ENCODE data around the gene PIP5KL1. TPM values are rescaled to one million over a fixed set of nuclear protein-coding genes. Genes with fewer than 3 reads are reported as not detected.
A peak's percentile ranks its signal among the peaks of the same experiment; 100 is the strongest.

The PIP5KL1 gene
- polyA plus RNA-seq, 1 donor from 2014 or later = 1.1 TPM

DNA sequence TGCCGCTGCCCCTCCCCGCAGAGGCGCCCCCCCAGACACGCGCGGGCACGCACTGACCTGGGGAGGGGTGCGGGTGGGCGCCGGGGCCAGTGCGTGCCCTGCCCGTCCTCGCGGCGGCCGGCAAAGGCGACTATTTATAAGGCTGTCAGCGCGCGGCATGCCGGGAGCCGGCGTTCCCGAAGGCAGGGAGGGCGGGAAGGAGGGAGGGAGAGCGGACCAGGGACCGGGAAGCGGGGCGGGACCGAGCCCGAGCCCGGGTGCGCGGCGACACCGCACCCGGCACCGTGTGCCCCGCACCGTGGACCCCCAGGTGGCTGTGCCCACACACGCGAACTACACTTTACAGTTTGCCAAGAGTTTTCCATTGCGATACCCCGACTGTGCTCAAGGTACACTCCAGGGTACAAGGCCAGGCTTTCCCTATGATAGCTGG is 53.0 kb downstream of the PIP5KL1 start, which contains the start of gene AK1:
TSS of gene AK1 (minus strand) at position 110 of the 433 bp plus-strand sequence. CDS start 3,058 bp downstream, outside the sequence.
- no peaks in the 10 kb centered on the region for H3K9me3 Mint-ChIP-seq
- peak within 1 kb of the TSS in 3 of 4 donors; percentile 45 to 82 (median 46) for H3K4me3 Mint-ChIP-seq

GRCh38 chr9:127876764-127877562 is 53.6 kb downstream of the PIP5KL1 start:
- Mint-ChIP-seq H3K4me1 (peaks cover 11 to 17% (median 14%) of the 10 kb centered on the region in 3 donors), H3K27me3 (peaks cover 10% of the 10 kb centered on the region), H3K9me3 (no peaks in the 10 kb centered on the region), H3K27ac (peak overlapping the region in 1 of 3 donors; percentile 13), H3K4me3 (peak overlapping the region in 3 of 4 donors; percentile 37 to 79 (median 46)), H3K36me3 (no peaks in the 10 kb centered on the region)

More for the DNA sequence above, 53.0 kb downstream of the PIP5KL1 start, which contains the start of gene AK1:
- H3K27me3 Mint-ChIP-seq = peaks cover 10% of the 10 kb centered on the region
- H3K36me3 Mint-ChIP-seq = no peaks in the 10 kb centered on the region
- H3K27ac Mint-ChIP-seq = peak within 1 kb of the TSS in 2 of 3 donors; percentile 13 to 75
- peaks cover 11 to 17% (median 14%) of the 10 kb centered on the region in 3 donors for H3K4me1 Mint-ChIP-seq

DNA sequence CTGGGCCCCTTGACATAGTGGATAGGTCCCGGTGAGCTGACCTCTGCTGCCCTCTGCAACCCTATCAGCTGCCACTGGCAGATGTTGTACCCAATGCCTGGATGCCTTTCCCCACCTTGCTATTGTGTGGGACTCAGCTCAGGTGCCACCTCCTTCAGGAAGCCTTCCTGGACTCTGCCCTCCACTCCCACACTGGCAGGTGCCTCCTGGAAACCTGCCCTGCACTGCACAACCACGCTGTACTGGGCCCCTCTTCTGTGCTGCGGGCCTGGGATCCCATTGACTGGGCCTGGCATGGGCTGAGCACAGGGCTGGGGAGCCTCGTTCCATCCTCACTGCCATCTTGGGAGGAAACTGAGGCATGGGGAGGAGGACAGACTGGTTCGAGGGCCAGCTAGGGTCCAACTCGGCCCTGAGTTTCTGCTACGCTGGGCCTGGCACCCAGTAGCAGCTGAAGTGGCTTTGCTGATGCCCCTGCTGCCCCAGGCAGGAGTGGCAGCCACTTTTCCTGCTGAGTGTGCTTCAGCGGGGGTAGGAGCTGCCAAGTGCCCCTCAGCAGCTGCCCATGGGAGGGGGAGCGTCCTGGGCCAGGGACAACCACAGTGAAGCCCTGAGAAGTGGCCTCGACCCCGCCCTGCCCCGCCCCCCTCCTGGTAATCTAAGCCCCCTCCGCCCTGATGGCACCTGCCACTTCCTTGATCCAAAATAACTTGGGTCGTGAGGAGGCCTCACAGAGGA is 54.4 kb downstream of the PIP5KL1 start:
- Mint-ChIP-seq H3K27me3 (peaks cover 10% of the 10 kb centered on the region), H3K27ac (no peak overlapping the region), H3K36me3 (no peaks in the 10 kb centered on the region), H3K4me3 (peak overlapping the region in 1 of 4 donors; percentile 9), H3K9me3 (no peaks in the 10 kb centered on the region), H3K4me1 (peaks cover 11 to 15% (median 14%) of the 10 kb centered on the region in 3 donors)

- peak overlapping the region in 1 of 4 donors; percentile 27 for H3K4me3 Mint-ChIP-seq
- peaks cover 11 to 14% (median 13%) of the 10 kb centered on the region in 3 donors for H3K4me1 Mint-ChIP-seq
- H3K9me3 Mint-ChIP-seq = no peaks in the 10 kb centered on the region
- no peaks in the 10 kb centered on the region for H3K36me3 Mint-ChIP-seq
- H3K27me3 Mint-ChIP-seq = peaks cover 10% of the 10 kb centered on the region
- no peak overlapping the region for H3K27ac Mint-ChIP-seq
Observed at GRCh38 chr9:127875306-127875966, 55.1 kb downstream of the PIP5KL1 start.

GRCh38 chr9:127874301-127875221 is 56.0 kb downstream of the PIP5KL1 start:
- H3K27me3 Mint-ChIP-seq = peaks cover 10% of the 10 kb centered on the region
- H3K4me1 Mint-ChIP-seq = peaks cover 9 to 13% (median 12%) of the 10 kb centered on the region in 3 donors
- H3K27ac Mint-ChIP-seq = no peak overlapping the region
- H3K9me3 Mint-ChIP-seq = no peaks in the 10 kb centered on the region
- peak overlapping the region in 1 of 4 donors; percentile 65 for H3K4me3 Mint-ChIP-seq
- no peaks in the 10 kb centered on the region for H3K36me3 Mint-ChIP-seq

DNA sequence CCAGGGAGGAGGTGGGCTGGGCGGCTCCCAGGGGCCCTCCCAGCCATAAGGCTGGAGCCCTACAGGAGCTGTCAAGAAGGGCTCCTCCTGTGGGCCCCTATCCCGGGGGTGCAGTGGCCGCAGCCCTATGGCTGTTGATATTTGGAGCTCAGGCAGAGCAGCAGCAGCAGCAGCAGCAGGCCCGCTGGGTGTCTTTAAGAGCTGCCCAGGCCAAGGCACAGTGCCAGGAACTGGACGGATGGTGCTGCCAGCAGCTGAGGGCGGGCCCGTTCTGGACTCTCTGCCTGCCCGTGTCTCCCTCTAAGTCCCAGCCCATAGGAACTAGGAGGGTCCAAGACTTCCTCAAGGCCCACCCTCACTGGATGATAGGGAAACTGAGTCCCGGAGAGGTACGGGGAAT is 56.7 kb downstream of the PIP5KL1 start:
- Mint-ChIP-seq H3K4me1 (peaks cover 6 to 10% (median 9%) of the 10 kb centered on the region in 3 donors), H3K36me3 (no peaks in the 10 kb centered on the region), H3K9me3 (no peaks in the 10 kb centered on the region), H3K4me3 (no peak overlapping the region), H3K27ac (no peak overlapping the region), H3K27me3 (peaks cover 10% of the 10 kb centered on the region)

GRCh38 chr9:127873223-127873691 is 57.3 kb downstream of the PIP5KL1 start:
- Mint-ChIP-seq H3K36me3 (no peaks in the 10 kb centered on the region), H3K4me3 (no peak overlapping the region), H3K9me3 (no peaks in the 10 kb centered on the region), H3K4me1 (peaks cover 3 to 7% (median 6%) of the 10 kb centered on the region in 3 donors), H3K27me3 (peaks cover 10% of the 10 kb centered on the region), H3K27ac (no peak overlapping the region)

GRCh38 chr9:127872369-127873222 is 58.0 kb downstream of the PIP5KL1 start:
- H3K4me1 Mint-ChIP-seq = peaks cover 1 to 4% (median 4%) of the 10 kb centered on the region in 3 donors
- no peak overlapping the region for H3K27ac Mint-ChIP-seq
- H3K4me3 Mint-ChIP-seq = no peak overlapping the region
- no peaks in the 10 kb centered on the region for H3K36me3 Mint-ChIP-seq
- no peaks in the 10 kb centered on the region for H3K9me3 Mint-ChIP-seq
- H3K27me3 Mint-ChIP-seq = peaks cover 8% of the 10 kb centered on the region

GRCh38 chr9:127871531-127871930 is 59.0 kb downstream of the PIP5KL1 start:
- Mint-ChIP-seq H3K9me3 (no peaks in the 10 kb centered on the region), H3K4me1 (peaks cover 2 to 7% (median 5%) of the 10 kb centered on the region in 3 donors), H3K27me3 (peaks cover 5% of the 10 kb centered on the region), H3K36me3 (no peaks in the 10 kb centered on the region), H3K27ac (no peak overlapping the region), H3K4me3 (no peak overlapping the region)

- Mint-ChIP-seq H3K4me3 (no peak overlapping the region), H3K36me3 (no peaks in the 10 kb centered on the region), H3K27me3 (peaks cover 2% of the 10 kb centered on the region), H3K9me3 (no peaks in the 10 kb centered on the region), H3K27ac (no peak overlapping the region), H3K4me1 (peaks cover 8 to 14% (median 10%) of the 10 kb centered on the region in 3 donors)
Observed at GRCh38 chr9:127870887-127871286, 59.7 kb downstream of the PIP5KL1 start.

Measured in IgD-negative memory B cell (primary cell).